Frontal cortex (tissue), 4 donors: ENCODE measurements around the gene PCBD1. TPM values are rescaled to one million over a fixed set of nuclear protein-coding genes. Genes with fewer than 3 reads are reported as not detected.

Experiments used
- DNase-seq, 2 donors: peaks; one replicate each; pipeline ENCODE4 v3.0.0; 2012; ENCODE audit warnings: low spot score in 2 of 2
- FAIRE-seq: peaks from 2 replicates; lab custom pipeline; 2012; peaks lifted over from hg19 to GRCh38; lab: Jason Lieb, UNC
- total RNA-seq: library from RNA; depleted of rRNA; stranded (reverse); fragments of >200 nt; gene quantifications from one replicate; pipeline ENCODE4 v1.2.3, GENCODE V29; 2014
- donor health status: control.
- donor health status: control.
- donor health status: control.

PCBD1 gene
- total RNA-seq, 1 donor from 2014 or later, result 12.2 TPM

DNA sequence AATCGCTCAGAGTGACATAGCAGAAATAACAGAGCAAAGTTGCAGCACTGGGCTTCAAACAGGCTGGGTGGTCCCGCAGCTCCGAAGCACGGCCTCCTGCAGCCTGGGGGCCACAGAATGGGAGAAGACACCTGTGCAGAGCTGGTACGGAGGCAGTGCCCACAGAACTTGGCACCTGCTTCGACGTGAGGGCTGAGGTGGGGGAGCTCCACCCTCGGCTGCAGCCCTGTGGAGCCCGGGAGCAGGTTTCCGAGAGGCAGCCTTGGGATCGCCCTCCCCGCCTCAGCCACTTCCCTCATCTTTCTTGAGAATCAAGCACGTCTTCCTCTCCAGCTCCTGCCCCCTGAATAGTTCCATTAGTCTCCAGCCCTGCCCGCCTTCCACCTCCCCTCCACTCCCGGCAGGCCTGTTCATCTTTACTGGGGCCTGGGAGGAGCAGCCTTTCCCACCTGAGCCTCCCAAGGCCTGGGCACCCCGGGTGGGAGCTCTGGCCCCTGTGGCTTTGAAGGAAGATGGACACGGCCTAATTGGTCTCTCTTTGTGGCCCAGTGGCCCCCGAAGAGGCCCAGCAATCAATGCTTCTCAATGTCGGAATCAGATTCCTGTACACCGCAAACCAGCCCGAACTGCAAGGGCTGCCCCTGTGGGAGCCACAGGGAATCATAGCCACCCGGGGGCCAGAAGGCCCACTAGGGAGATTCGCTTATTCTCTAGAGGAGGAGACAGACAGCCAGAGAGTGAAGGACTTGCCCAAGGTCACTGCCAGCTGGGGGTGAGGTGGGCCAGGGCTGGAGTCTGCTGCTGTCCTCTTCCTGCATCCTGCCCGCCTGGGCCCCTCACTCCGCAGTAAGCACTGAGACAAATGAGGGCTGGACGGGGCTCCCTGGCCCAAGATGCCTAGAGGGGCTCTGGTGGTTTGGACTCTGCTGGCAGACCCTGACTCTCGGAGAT lies 17.0 kb upstream of the PCBD1 start:
- no peak for FAIRE-seq
- DNase-seq, result no peak

DNA sequence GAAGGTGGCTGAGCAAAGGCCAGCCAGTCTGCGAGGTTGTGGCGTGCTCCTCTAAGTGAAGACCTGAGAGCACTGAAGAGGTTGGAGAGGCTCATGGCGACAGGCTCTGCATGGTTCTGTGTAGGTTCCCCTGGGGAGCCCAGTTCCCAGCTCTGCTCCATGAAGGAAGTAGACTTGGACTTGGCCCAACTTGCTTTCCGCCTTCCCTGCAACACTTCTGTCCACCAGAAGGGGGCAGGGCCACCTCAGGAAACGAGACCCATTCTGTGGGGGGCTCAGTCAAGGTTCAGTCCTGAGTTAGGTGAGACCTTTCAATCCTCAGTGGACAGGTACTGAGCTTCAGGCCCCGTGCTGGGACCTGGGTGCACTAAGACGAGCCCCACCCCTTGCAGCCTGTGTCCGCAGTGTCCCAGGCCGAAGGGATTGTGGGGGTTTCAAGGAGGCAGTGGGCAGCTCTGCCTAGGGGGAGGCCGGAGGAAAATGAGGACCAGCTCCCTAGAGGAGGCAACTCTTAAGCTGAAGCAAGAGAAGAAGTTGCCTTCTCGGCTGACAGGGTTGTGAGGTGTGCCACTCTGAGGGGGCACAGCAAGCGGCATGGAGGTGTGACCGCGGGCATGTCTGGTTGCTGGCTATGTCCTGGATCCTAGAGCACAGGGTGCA lies 15.0 kb upstream of the PCBD1 start:
- FAIRE-seq (no peak), DNase-seq (peak; percentile 53 to 81)

DNA sequence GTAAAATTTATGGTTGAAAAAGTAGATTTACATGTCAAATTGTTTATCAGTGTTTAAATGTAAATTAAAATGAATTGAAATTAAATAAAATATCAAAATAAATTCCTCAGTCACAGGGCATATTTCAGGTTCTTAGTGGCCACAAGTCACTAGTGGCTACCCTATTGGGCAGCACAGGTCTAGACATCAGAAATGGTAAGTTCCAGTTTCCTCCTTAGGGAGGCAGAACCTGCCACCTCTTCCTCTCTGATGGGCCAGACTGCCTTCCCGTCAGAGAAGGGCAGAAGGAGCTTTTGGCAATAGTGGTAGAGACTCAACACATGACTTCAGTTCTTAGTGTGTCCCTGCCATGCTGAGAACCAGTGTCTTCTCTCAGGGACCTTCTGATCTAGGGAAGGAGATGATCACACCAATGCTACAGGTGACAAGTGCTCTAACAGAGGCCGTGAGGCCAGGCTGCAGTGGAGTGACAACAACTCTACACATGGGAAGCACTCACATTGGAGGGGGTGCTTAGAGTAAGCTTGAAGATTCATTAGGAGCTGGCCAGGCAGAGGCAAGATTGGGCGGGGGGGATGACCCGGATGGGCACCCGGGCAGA lies 14.4 kb upstream of the PCBD1 start:
- no peak for FAIRE-seq
- no peak for DNase-seq

DNA sequence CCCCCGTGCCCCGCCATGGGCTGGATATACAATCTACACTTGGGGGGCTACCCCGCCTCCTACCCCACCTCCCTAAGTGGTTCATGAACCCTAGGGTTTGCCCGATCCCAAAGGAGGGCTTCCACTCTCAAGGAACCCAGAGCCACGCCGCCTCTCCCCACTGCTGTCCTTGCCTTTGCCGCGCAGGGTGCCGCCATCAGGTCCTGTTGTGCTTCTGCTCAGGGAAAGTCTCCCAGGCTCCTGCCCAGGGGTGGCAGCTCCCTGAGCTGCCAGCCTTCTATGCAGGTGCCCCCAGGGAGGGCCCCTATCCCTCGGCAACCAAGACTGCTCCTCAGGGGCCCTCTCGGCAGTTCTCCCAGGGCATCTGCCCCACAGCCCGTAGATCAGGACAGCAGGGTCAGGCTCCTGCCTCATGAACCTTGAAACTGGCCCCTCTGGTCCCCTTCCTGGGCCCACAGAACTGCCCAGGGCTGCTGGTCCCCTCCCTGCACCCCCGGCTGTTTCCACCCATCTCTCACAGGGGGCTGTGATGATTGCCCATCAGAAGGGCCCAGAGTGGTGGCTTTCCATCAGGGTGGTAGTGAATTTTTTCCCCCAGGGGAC lies 13.0 kb upstream of the PCBD1 start:
- DNase-seq (no peak), FAIRE-seq (no peak)

DNA sequence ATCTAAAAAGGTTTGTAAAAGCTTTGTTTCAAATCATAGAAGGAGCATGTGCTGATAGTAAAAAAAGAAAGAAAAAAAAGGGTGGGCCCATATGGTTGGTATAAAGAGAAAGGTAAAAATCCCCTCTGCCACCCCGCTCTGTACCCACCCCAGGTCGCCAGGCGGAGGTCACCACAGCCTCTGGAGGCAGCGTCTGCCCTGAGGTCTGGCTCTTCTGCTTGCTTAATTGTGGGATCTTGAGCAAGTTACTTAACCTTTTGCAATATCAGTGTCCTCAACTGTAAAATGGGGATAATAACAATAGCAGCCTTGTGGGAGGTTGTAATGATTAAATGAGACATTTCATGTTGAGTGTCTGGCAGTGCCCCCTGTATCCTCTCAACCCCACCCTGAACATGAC lies 10.7 kb upstream of the PCBD1 start:
- FAIRE-seq (no peak), DNase-seq (no peak)

DNA sequence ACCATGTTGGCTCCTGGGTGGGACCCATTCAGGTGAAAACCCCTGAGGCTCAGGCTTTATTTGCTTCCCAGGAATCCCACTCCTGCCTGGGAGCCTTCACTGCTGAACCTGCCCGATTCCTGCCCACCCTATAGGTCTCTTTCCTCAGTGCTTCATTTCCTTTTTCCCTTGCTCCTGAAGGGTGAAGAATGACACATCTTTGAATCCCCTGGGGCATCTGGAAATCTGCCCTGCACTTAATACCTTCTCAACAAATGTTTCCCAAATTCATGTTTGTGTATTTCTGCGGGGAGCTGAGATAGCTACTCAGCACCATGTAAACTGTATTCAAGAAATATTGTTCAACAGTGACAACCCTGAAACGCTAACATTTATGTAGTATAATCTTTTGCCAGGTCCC lies 10.3 kb upstream of the PCBD1 start:
- FAIRE-seq (no peak), DNase-seq (no peak)

DNA sequence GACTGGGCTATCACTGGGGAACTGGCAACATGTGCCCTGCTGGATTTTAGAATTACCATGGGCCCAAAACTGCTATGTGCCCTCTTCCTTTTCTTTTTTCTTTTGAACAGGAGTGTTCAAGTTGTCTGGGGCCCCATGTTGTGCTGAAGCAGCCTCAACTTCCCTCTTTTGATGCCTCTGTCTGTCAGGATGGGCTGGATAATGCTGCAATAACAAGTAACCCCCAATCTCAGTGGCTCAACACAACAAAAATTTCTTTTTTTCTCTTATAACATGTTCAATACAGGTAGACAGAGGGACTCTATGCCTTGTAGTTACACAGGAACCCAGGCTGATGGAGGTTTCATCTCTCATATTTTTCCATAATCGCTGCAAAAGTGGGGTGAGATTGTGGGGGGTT lies 8.2 kb upstream of the PCBD1 start:
- FAIRE-seq, result no peak
- DNase-seq, result no peak

DNA sequence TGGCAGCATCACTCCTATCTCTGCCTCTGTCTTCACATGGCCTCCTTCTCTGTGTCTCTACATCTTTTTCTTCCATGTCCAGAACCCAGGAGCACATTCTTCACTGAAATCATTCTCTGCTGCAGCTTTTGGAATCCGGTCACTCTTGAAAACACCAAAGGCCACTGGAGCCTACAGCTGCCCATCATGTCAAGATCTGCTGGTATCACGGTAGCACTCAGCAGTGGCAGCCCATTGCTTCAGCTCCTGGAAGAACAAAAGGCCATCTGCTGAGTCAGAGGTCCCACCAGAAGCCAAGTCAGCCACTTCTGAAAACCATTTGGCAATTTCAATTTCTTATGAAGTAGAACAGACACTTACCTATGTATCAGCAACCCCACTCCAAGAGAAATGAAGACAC lies 6.1 kb upstream of the PCBD1 start:
- no peak for DNase-seq
- FAIRE-seq, result no peak

DNA sequence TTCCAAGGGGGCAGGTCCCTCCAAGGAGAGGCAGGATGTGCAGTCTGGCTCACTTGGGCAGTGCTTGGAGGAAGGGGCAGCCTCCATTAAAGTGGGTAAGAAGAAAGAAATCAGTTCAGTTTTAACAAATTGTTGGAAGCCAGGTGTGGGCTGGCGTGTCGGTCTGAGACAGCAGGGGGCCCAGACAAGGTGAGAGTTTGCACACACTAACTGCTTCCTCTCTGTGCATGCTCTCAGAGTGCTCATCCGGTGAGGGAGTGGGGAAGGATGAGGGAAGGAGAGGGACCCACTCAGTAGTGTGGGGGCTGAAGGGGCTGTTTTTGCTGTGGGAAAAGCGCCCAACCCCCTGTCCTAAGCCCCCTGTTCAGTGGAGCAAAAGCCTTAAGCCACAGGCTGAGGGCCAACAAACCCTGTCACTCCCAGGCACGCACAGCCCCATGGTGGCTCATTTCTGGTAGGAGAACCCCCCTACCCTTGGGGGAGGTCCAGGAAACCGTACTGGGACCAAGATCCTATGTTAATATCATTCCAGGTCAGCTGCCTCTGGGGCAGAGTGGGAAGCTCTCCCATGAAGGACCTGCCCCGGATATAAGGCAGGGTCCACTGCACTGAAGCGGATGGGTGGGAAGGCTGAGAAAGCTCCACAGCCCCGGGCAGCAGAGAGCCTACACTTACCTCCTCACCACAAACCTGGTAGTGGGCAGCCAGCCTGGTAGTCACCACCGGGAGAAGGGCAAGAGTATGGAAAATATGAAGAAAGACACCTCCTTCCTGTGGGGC lies 5.1 kb upstream of the PCBD1 start:
- FAIRE-seq (no peak), DNase-seq (no peak)

DNA sequence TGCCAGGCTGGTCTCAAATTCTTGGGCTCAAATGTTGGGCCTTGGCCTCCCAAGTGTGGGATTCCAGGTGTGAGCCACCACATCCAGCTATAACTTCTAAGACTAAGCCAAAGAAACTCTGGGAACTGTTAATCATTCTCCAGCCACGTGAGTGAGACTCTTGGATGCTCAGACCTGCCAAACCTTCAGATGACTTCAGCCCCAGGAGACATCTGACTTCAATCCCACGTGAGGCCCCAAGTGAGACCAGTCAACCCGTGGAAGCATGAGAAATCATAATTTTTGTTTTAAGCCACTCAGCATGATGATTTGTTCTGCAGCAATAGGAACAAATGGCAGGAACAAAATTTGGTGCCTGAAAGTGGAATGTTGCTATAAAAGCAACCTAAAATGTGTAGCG lies 4.3 kb upstream of the PCBD1 start:
- FAIRE-seq (no peak), DNase-seq (no peak)

DNA sequence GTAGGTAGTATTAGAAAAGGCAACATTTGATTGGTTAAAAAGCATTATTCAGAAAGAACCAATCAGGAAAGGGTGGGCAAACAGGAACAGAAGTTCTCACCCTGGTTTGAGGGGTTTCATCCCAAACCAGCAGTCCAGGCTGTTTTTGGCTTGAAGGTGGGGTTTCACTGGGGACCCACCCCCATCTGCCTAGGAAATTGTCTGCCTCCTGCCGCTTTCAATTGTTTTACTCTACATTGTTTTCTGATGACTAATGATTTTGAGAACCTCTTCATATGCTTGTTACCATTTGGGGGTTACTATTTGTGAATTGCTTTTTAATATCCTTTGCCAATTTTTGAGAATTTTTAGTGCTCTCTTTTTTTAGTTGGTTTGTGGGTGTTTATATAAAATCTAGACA lies 3.3 kb upstream of the PCBD1 start:
- DNase-seq, result no peak
- FAIRE-seq, result no peak

DNA sequence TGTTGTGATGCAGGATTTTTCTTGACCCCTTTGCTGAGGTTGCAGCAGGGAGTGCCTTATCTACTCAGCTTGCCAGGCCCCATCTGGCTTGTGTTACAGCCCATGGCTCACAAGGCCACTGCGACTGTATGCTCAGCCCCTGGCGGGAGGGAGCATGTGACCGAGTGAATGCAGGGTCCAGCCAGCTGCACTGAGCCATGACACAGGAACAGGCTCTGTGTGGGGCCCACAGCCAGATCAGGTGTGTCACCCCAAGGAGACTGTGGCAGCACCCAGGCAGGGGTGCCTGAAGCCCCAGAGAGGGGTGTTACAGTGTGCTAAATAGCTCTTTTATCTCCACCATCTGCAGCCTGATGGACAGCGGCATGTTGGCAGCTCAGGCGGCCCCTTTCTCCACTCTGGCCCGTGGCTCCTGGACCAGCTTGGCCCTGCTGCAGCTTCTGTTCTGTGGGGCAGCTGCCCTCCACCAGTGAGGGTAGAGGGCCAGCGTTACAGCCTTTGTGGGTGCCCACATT lies 2.6 kb upstream of the PCBD1 start:
- no peak for FAIRE-seq
- peak in 1 of 2 donors; percentile 44 for DNase-seq

DNA sequence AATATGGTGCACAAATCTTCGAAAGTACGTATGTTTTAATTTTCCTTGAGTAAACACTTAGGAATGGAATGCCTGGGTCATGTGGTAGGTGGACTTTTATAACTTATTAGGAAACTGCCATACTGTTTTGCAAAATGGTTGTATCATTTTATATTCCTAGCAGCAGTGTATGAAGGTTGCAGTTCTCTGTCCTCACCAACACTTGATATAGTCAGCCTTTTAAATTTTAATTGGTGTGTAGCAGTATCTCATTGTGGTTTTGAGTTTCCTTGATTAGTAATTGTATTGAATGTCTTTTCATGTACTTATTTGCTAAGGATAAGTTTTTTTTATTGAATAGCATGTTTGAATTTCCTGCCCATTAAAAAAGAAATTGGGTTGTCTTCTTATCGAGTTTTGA lies 926 bp upstream of the PCBD1 start:
- no peak for FAIRE-seq
- no peak for DNase-seq

DNA sequence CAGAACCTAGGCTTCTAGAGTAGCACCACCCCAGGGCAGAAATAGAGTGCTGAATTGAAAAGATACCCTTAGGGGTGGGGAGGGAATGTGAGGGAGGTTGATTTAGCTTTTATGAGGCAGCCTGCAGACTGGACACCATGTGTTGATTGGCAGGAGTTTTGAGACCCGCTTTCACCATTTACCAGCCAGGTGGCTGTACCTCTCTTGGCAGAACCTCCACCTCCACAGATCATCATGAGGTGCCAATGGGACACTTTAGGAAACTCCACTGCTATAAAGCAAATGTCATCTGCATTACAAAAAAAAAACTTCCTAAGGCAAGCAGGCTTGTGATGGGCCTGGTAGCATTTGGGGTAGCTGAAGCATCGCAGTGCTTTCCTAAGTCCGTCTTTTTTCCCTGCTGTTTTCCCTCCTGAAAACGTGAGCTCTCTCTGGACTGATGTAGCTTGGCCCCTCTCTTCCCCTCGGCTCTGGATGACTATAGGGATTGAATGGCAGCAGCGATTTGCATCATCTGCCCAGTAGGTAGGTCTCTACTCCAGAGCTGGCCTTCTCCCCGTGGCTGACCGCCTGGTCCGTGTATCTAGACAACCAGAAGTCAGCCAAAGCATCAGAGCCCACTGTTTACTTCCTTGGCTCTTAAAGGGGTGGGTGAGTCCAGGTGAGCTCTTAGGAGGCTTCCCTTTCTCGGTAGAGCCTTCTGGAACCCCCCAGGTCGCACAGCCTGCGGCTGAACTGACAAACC lies 1.3 kb downstream of the PCBD1 start:
- FAIRE-seq, result no peak
- DNase-seq, result no peak

DNA sequence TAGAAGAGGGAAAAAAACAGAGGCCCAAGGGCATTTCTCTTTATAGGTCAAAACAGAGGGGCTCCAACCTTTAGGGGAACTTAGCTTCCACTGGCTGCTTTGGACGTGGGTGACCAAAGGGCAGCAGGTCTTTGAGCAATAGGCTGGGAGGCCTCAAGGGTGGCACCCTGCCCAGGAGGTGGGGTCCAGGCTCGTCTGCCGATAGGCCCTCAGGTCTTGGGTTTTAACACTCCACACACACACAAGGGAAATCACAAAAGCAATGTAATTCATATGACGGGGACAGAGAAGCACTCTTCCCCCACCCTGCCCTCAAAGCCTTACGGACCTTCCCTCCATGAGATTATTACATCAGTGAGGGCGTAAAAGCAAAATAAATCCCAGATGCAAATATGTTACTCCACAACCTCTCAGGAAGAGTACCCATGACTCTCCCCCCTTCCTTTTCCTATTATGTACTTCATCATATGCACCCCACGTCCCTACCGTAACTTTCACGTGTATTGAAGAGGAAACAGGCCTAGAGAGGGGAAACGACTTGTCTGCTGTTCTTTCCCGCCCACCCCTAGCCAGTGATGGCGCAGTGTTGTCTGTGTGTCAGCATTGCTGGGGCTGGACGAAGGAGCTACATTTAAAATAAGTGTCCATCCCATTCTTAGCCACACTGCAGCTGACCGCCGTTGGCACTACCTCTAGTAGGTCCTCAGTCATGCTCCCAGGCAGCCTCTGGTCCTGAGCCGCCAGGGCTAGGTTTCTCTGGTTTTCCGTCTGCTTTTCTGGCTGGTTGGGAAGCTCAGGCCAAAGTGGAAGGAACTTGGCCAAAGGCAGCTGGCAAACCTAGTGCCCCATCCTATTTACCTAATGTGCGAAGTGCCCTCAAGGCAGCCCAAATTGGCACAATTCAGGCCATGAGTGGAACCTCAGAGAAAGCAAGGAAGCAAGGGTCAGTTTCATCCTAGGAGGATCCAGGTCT lies 2.1 kb downstream of the PCBD1 start:
- DNase-seq (no peak), FAIRE-seq (no peak)

DNA sequence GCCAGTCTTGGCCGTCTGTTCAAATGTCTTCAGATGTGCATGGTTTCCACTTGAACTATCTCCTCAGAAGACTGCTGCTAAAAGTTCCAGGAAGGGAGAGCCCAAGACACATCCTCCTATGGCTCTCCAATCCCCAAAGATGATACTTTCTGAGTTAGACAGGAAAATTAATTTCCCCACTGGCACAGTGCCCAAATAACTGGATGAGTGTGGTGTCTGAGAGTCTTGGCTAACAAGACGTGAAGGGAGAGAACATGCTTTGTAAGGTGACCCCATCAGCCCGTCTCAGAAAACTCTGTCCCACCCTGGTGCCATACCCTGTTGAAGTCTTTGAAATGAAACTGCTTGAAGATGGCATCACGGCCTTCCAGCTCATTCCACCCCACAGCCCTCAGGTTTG lies 2.9 kb downstream of the PCBD1 start:
- no peak for DNase-seq

DNA sequence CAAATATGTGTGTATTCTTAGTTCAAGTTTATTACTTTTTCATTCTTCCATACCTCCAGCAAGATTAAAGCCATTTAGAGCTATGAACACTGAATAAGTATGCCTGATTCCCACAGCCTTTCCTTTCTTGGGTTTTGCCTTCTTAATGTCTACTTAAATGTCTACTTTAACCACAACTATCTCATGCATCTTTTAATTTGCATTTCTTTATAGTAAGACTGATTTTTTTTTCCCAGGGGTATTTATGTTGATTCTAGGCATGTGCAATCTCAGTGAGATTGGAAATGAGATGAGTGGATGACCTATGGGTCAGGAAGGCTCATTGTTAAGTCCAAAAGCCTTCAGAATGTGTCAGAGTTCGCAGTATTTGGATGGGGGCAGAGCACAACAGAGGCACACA lies 3.6 kb downstream of the PCBD1 start:
- FAIRE-seq (no peak), DNase-seq (no peak)

More for the DNA sequence above, 2.9 kb downstream of the PCBD1 start:
- FAIRE-seq, result no peak

DNA sequence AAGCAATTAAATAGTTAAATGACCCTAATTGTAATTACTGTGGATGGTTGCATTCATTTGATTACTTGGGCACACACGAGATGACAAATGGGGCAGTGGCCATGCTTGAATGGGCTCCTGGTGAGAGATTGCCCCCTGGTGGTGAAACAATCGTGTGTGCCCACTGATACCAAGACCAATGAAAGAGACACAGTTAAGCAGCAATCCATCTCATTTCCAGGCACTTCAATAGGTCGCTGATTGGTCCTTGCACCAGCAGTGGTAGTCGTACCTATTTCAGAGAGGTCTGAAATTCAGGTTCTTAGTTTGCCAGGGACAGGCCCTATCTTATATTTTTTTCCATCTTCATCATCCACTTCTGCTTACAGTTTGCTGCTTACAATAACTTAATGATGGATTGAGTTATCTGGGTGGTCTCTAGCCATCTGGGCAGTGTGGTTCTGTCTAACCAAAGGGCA lies 8.3 kb downstream of the PCBD1 start:
- FAIRE-seq, result peak; percentile 6
- DNase-seq, result peak; percentile 62 to 71
